Medulla oblongata (tissue), 1 donor: Measurements from ENCODE around the gene ECT2.
"Not testable (repeated sequence)": the region's sequence is repeated elsewhere in the genome, so short reads cannot be mapped to it uniquely, and the experiment has no call there.

Source experiments
- DNase-seq: peaks from one replicate; pipeline ENCODE4 v3.0.0-alpha.2; 2015; ENCODE audit errors: extremely low spot score

ECT2 gene, protein sequence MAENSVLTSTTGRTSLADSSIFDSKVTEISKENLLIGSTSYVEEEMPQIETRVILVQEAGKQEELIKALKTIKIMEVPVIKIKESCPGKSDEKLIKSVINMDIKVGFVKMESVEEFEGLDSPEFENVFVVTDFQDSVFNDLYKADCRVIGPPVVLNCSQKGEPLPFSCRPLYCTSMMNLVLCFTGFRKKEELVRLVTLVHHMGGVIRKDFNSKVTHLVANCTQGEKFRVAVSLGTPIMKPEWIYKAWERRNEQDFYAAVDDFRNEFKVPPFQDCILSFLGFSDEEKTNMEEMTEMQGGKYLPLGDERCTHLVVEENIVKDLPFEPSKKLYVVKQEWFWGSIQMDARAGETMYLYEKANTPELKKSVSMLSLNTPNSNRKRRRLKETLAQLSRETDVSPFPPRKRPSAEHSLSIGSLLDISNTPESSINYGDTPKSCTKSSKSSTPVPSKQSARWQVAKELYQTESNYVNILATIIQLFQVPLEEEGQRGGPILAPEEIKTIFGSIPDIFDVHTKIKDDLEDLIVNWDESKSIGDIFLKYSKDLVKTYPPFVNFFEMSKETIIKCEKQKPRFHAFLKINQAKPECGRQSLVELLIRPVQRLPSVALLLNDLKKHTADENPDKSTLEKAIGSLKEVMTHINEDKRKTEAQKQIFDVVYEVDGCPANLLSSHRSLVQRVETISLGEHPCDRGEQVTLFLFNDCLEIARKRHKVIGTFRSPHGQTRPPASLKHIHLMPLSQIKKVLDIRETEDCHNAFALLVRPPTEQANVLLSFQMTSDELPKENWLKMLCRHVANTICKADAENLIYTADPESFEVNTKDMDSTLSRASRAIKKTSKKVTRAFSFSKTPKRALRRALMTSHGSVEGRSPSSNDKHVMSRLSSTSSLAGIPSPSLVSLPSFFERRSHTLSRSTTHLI

DNA sequence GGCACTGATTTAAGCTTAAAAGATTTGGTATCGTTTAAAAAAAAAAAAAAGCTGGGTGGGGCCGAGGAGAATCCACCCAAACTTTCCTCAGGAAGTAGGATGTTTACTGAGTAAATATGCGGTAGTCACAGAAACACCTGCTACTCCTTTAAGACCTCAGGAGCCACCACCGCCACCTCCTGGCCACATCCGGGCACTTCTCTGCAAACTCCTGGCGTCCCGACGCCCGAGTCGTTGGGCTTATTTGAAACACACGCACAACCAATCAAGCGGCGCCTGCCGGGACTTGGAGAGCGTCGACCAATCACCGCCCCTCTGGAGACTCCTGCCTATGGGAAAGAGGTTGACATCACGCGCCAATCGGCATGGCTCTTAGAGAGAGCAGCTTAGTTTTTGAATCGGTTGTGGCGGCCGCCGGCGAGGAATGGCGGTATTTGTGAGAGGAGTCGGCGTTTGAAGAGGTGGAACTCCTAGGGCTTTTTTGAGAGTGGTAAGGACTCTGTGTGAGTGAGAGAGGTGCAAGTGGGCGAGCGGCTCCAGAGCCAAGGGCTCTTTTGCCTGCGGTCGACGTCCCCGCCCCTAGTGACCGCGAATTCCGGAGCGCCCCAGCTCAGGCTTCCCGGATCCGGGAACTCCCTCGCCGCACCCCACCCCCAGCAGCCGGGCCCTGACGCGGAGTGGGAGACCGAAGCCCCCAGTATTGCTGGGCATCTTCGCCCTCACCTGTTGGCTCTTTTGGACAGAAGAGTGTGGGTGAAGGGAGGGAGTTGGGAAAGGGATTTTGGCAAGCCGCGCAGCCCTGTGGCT is at the start of gene ECT2:
Gene ECT2, plus strand, starts transcription at position 359 of the 807 bp plus-strand sequence. CDS start 3,805 bp downstream, outside the sequence.
- DNase-seq = peak; percentile 100

DNA sequence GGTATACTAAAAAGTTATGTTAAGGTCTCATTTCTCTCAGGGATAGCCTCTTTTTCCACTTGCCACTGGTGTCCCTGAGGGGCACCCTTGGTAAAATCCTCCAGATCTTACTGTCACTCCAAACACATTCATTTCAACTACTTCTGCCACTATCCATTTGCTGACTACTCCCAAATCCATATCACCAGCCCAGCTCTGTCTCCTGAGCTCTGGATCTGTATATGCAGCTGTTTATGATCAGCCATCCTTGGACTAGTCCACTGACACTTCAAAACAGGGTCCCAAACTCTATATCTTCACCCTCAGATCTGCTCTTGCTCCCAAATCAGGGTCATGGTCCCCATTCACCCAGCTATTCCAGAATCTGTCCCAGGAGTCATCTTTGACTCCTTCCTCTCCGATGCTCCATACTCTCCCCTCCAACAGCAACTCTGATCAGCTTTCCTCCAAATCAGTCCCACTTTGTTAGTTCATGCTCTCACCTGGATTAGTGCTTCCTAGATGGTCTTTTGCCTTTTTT is 49.5 kb upstream of the ECT2 start:
- DNase-seq = no peak

DNA sequence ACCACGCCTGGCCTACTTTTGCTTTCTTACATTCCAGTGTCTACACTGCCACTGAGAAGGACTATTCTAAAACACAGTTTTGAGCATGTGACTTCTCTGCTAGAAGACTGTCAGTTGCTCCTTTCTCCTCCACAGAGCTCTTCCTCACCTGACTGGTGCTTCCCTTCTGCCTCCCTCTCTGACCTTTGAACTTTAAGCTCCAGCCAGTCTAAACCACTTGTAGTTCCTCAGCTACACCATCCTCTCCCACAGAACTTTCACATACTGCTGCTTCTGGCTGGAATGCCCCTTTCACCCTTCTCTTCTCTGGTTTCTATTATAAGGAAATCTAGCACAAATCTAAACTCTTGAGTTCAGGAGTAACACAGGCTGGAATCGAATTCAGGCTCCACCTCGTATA is 48.8 kb upstream of the ECT2 start:
- no peak for DNase-seq

DNA sequence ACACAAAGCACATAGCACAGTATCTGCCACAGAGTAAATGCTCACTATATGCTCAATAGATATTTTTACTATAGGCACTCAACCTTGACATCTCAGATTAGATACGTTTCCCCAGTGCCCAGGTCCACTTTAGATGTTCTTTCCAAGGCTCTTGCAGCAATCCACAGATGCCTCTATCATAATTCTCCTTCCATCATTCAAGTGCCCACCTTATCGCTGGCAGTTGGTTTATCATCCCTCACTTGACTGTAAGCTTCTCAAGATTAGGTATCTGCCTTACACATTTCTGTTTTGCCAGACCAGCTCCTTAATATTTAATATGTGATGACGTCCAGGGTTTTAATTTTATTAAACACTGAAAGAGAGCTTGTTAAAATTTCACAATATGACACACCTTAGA is 48.3 kb upstream of the ECT2 start:
- DNase-seq = no peak

DNA sequence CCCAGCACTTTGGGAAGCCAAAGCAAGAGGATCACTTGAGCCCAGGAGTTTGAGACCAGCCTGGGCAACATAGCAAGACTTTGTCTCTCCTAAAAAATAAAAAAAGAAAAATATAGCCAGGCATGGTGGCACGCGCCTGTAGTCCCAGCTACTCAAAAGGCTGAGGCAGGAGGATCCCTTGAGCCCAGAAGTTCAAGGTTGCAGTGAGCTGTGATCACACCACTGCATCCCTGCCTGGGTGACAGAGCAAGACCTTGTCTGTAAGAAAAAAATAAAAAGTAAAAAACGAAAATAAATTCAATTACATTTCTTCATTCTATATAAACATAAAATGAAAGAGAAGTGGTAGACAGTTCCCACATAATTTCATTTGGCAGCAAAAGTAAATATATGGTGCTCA is 47.8 kb upstream of the ECT2 start:
- not testable (repeated sequence) for DNase-seq

DNA sequence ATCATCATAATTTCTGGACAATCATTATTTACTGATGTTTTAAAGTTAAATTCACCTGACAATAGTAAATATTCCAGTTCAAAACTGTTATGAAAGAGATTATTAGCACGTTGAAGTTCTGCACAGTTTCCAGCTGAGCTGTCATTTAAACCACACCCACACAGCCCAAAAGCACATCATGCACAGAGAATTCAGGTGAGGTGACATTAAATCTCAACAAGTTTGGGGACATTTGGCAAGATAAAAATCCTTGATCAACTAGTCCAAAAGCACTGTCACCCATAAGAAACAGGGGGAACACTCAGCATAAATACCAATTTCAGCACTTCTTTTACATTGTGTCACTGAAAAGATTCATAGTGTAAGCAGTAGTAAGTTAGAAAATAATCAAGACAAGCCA is 46.5 kb upstream of the ECT2 start:
- no peak for DNase-seq

DNA sequence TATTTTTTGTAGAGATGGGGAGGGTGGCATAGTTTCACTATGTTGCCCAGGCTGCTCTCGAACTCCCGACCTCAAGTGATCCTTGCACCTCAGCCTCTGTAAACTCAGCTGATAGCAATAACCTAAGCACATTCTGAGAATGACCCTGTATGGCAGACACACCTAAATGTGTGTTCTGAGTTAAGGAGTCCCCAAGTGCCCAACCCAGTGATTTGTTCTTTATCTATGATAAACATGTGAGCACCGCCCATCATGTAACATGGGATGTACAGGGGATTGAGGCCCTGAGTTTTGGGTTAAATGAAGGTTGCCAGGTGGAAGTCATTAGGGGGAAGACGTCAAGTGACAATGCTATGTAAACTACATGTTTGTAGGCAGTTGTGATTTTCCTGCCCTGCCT is 45.4 kb upstream of the ECT2 start:
- no peak for DNase-seq

DNA sequence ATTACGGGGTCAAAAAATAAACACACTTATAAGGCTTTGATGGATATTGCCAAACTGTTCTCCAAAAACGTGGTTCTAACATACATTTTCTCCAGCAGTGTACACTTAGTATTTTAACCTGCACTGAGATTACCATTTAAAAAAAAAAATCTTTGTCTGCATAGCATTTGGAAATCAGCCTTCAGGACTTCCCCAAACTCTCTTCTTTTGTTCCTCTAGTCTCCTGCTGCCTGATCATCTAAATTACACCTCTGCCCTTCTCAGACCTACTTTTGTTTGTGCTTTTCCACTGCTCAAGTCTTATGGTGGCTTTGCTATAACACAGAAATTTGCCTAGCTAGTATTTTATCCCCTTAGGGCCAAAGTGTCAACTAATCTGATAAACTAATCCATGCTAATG is 43.5 kb upstream of the ECT2 start:
- DNase-seq = no peak

DNA sequence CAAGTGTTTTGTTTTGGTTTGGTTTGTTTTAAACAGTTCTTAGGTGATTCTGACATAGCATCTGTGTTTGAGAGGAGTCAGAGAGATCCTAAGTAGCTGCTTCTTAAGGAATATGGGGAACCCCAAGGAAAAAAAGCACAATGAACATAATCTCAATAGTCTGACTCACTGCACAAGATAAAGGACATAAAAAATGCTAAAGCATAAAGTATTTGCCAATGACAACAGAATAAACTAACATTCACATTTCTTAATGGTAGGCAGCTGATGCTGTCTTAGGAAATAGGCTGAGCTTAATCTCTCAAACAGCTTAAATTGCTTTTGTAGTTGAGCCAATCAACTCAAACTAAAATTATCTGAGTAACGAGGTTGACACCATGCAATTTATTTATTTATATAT is 42.6 kb upstream of the ECT2 start:
- DNase-seq = no peak

DNA sequence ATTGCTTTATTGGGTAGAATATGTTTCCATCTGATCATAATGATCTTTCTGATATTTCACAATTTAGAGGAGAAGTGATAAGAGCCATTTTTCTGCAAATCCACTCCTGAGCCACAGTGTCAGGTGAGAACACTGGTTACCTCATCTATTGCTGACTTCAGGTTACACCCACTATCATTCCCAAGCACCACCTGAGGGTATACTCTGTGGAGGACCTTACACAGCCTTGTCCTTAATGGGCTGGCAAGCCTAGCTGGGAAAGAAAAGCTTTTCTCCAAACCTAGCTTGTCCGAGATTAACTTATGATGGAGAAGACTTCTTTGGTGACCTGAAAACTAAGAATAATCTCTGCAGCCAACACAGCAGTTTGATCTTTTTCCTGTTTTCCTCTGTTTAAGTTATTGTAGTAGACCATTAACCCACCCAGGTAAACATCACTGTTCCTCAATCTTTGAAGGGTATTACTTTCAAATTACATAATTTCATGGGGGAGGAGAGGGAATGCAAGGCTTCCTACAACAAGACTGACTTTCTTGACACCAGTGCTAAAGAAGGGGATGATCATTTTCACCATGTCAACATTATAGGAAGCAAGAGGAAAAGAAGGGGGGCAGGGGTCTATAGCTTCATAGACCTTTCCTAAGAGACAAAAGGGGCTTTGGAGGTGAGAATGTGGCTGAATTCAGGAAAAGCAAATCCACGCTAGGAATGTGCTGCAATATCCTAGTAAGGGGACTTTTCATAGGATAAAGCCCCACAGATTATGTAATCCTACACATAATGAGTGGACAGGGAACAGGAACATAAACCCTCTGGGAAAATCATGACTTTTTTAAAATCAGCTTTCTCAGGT is 41.4 kb upstream of the ECT2 start:
- DNase-seq = no peak

DNA sequence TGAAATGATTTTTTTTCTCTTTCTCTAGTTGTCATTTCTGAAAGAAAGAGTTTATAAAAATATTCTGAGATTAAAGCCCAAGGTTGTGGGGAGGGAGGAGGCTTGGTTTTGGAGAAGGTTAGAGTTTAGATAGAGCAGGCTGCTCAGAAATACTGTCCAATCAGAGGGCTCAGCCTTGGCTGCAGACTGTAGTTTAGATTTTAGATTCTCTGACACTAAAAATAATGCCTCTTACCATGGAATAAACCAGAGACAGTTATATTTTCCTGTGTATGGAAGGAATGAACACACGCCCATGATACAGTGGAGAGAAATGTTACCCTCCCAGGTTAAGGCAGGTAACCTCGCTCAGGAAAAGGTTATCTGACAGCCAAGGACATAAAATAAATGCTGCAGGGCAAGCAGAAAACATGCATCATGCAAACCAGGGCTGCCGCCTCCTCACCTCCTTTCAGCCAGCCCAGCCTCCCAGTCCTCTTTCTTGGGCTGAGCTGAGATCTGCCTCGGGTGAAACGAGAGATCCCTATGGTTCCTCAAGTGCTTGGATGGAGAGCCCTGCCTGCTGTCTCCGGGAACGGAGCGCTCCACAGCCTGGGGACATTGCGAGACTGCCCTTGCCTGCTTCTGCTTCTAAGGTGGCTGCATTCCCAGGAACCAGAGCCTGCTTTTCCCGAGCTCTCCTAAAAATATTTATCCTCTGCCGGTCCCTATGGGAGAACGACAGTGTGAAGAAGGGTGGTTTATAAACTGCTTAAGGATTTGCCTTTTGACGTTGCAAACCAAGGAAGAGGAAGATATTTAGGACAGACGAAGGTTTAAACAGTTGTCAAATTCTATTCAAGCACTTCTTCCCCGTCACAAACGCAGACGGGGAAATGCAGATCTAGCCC is 40.5 kb upstream of the ECT2 start:
- DNase-seq = peak; percentile 41

DNA sequence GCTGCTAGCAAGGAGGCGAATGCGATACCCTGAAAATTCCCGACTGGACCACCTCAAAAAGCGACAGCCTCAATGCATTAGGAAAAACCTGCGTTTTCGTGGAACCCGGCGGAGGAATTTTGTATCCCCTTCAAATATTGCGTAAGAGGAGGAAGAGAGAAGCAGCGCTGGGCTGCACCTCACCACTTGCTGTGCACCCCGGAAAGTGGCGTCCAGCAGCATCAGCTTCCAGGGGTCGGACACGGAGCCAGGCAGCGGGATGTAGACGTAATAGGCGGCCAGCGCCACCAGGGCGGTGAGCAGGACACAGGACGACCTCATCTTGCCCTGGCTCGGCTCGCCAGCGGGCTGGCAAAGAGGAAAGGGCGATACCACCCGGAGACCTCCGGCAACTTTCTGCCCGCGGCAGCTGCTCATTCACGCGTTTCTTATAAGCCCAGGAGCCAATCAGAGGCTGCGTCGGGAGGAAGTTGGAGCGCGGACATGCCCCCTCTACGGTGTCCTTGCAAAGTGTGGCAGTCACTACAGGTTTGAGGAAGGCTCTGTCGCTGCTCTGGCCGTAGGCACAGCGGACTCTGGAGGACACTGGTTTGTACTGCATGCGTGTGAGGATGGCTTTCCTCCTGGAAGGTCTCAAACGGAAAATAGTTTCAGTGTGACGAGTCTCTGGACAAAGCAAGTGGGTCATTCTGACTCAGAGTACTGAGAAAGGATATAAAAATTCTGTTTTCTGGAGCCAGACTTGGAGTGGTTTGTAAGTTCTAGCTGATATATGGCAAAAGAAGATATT is 39.7 kb upstream of the ECT2 start, which contains the start of gene NCEH1:
Gene NCEH1, minus strand, starts transcription at position 404 of the 790 bp plus-strand sequence. Its CDS starts 83 bp downstream, at position 321.
- DNase-seq = peak; percentile 96

DNA sequence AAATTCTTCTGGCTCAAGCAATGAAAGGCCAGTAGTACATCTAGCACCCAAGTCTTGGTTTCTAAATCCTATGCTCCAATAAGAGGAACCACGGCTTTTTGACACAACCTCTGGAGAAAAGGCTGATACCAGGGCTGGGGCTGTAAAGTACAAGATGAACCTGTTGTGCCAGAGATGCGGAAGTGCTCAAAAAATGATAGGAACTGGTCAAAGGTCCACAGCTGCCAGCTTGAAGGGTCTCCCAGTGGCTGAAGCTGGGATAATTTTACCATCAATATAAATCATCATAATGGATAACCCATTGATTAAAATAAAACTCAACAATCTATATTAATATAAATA is 39.1 kb upstream of the ECT2 start:
- no peak for DNase-seq

DNA sequence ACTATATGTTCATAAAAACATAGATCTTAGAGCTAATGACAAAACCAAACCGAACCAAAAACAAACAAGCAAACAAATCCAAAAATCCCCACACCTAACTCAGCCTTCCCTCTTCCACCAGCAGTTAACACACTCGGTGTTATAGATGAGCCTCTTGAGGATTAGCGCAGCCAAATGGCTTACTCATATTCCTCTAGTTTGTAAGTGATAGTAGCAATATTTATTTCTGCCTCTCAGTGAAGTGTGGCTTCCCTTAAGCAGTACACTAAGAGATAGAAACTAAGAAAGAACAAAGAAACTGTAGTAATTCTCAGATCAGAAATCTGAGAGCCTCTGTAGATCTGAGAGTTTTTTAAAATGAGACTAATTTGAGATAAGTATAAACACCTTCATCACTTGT is 37.2 kb upstream of the ECT2 start:
- no peak for DNase-seq

DNA sequence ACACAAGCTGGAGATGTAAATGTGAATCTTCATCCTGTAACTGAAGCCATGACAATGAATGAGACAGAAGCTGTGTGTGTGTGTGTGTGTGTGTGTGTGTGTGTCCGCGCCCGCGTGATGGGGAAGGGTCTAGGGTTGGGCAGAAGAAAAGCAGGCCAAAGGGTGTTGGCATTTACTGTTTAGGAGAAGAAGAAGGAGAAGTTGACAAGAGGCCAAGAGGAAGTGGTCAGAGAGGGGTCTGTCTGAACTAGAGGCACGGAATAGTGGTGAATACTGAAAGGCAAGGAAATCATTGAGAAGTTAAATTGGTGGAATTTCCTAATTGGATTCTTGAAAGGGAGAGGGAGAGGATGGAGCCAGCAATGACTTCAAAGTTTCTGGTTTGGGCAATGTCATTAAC is 34.0 kb upstream of the ECT2 start:
- peak; percentile 83 for DNase-seq

DNA sequence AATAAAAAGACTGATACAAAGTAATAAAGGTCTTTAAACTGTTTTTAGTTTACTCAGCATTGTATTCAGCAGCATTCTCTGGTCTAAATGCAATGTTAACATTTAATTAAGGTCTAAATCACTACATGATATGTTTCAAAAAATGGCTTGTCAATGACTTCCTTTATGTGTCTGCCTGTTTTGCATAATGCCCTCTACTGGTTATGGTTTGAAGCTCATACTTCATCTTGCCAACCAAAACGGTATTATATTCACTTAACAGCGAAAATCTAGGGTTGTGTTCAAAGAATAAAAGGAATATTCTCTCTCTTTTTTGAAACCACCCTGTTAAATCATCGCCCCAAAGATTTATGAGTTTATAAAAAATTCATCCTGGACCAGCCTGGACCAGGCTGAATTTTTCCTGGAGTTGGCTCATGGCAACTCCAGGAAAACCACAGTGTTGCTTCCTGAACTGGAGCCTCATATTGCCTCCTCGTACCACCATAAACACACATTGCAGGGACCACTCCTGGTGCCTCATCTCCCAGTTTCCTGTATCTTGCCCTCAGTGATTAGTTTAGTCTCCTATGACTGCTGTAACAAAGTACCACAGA is 32.9 kb upstream of the ECT2 start:
- no peak for DNase-seq

DNA sequence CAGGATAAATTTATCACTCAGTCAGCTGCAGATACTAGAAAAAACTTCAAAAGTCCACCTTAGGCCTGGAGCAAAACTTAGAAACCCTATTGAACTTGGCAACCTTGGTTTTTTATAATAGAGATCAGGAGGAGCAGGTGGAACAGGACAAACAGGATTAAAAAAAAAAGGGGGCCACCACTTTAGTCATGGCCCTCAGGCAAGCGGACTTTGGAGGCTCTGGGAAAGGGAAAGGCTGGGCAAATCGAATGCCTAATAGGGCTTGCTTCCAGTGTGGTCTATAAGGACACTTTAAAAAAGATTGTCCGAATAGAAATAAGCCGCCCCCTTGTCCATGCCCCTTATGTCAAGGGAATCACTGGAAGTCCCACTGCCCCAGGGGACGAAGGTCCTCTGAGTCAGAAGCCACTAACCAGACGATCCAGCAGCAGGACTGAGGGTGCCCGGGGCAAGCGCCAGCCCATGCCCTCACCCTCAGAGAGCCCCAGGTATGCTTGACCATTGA is 27.9 kb upstream of the ECT2 start:
- not testable (repeated sequence) for DNase-seq

DNA sequence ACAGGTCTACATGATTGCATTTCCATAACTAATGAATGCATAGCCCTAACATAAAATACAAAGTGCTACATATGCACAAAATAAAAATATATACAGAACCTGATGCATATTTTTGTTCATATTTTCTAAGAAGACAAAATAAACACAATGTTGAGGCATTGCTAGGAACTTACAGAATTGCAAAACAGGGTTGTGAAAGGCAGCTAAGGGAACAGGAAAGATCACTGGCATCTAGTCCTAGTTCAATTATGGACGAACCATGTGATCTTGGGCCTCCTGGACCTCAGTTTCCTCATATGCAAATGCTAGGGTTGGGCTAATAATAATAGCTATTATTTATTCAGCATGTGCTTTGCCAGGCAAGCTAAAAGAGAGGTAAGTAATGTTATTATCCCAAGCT is 24.1 kb upstream of the ECT2 start:
- no peak for DNase-seq
